Gastrocnemius medialis (tissue), 4 donors: ENCODE results near the gene PPRC1.

Source experiments
- CTCF ChIP-seq, 5 experiments: fragments of 450-650 bp in 3 of 5; fragments of 200-600 bp in 2 of 5; sonication (generic) in 2 of 5; IDR thresholded peaks in 4 of 5; conservative IDR thresholded peaks in 1 of 5; 1 replicate in 4 of 5; 2 replicates in 1 of 5; pipeline ENCODE4 v1.5.1; 2016 to 2019; ENCODE audit warnings: antibody characterized with exemption in 5 of 5, mild to moderate bottlenecking in 3 of 5, moderate library complexity in 3 of 5
- POLR2A ChIP-seq, 2 donors: fragments of 450-650 bp; IDR thresholded peaks; one replicate each; pipeline ENCODE4 v1.6.1; 2017; ENCODE audit warnings: antibody characterized with exemption in 2 of 2, mild to moderate bottlenecking in 2 of 2, moderate library complexity in 2 of 2

DNA sequence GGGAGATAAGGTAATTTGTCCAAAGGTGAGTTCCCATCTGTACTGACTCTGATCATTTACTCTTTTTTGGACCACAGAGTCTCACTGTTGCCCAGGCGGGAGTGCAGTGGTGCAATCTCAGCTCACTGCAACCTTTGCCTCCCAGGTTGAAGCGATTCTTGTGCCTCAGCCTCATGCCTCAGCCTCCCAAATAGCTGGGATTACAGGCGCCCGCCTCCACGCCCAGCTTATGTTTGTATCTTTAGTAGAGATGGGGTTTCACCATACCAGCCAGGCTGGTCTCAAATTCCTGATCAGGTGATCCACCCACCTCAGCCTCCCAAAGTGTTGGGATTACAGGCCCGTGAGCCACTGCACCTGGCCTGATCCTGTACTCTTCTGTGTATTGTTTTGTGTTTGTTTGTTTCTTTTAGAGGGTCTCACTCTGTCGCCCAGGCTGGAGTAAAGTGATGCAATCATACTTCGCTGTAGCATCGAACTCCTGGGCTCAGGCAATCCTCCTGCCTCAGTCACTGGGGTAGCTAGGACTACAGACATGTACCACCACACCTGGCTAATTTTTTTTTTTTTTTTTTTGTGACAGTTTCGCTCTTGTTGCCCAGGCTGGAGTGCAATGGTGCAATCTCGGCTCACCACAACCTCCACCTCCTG is 21.8 kb downstream of the PPRC1 start:
- TF ChIP-seq CTCF (IDR thresholded peaks at IDR 0.05 in 4 of 5, conservative IDR thresholded peaks at IDR 0.05 in 1 of 5) (no peak), POLR2A (IDR thresholded peaks at IDR 0.05) (no peak)
